Mesothelial cell of epicardium (in vitro differentiated cells): ENCODE measurements around the gene SH2D3A. TPM values are rescaled to one million over a fixed set of nuclear protein-coding genes. Genes with fewer than 3 reads are reported as not detected.
A peak's percentile ranks its signal among the peaks of the same experiment; 100 is the strongest.

ENCODE experiments used
- DNase-seq, 2 experiments: peaks; one replicate each; pipeline ENCODE4 v3.0.0; 2021; ENCODE audit warnings: low spot score in 2 of 2; ENCODE audit not compliant: unreplicated experiment in 2 of 2
- H3K27ac Mint-ChIP-seq: 2 replicates; pipeline ENCODE4 v1.8.0; 2021; ENCODE audit warnings: mixed read lengths
- H3K27me3 Mint-ChIP-seq: 2 replicates; pipeline ENCODE4 v1.8.0; 2021; ENCODE audit warnings: low read depth, mixed read lengths
- H3K36me3 Mint-ChIP-seq: 2 replicates; pipeline ENCODE4 v1.8.0; 2021; ENCODE audit warnings: mixed read lengths
- H3K4me1 Mint-ChIP-seq: 2 replicates; pipeline ENCODE4 v1.8.0; 2021; ENCODE audit warnings: mixed read lengths
- H3K4me3 Mint-ChIP-seq: 2 replicates; pipeline ENCODE4 v1.8.0; 2021; ENCODE audit warnings: mild to moderate bottlenecking, moderate library complexity, mixed read lengths
- H3K9me3 Mint-ChIP-seq: 2 replicates; pipeline ENCODE4 v1.8.0; 2021; ENCODE audit warnings: mixed read lengths
- CTCF ChIP-seq: fragments of 200-600 bp; sonication (generic); IDR thresholded peaks from one replicate; pipeline ENCODE4 v1.5.0; 2021; ENCODE audit warnings: antibody characterized with exemption; ENCODE audit not compliant: unreplicated experiment
- total RNA-seq: library from RNA; stranded (reverse); gene quantifications from 3 replicates; pipeline ENCODE4 v1.2.1, GENCODE V29; 2021

Gene SH2D3A
- total RNA-seq, 1 donor from 2014 or later, result 13.3 TPM

GRCh38 chr19:6725513-6726231 lies 41.6 kb downstream of the SH2D3A start:
- peaks cover 22% of the 10 kb centered on the region for H3K4me1 Mint-ChIP-seq
- no peak for TF ChIP-seq CTCF
- no peaks in the 10 kb centered on the region for H3K9me3 Mint-ChIP-seq
- no peaks in the 10 kb centered on the region for H3K27me3 Mint-ChIP-seq
- H3K27ac Mint-ChIP-seq, result peak overlapping the region; percentile 48
- peaks cover 4% of the 10 kb centered on the region for H3K36me3 Mint-ChIP-seq
- H3K4me3 Mint-ChIP-seq, result no peak overlapping the region
- DNase-seq, result no peak

GRCh38 chr19:6724631-6725492 lies 42.4 kb downstream of the SH2D3A start:
- peaks cover 4% of the 10 kb centered on the region for H3K36me3 Mint-ChIP-seq
- H3K27ac Mint-ChIP-seq, result peak overlapping the region; percentile 21
- H3K27me3 Mint-ChIP-seq, result peaks cover 1% of the 10 kb centered on the region
- DNase-seq, result no peak
- no peak for TF ChIP-seq CTCF
- H3K4me1 Mint-ChIP-seq, result peaks cover 23% of the 10 kb centered on the region
- H3K4me3 Mint-ChIP-seq, result no peak overlapping the region
- no peaks in the 10 kb centered on the region for H3K9me3 Mint-ChIP-seq

GRCh38 chr19:6723738-6724137 lies 43.5 kb downstream of the SH2D3A start:
- DNase-seq, result no peak
- peak overlapping the region; percentile 93 for H3K27ac Mint-ChIP-seq

GRCh38 chr19:6723108-6723618 lies 44.1 kb downstream of the SH2D3A start:
- H3K4me3 Mint-ChIP-seq, result peak overlapping the region; percentile 31
- H3K27me3 Mint-ChIP-seq, result peaks cover 5% of the 10 kb centered on the region
- peaks cover 23% of the 10 kb centered on the region for H3K4me1 Mint-ChIP-seq
- H3K9me3 Mint-ChIP-seq, result no peaks in the 10 kb centered on the region
- DNase-seq, result no peak
- no peak for TF ChIP-seq CTCF
- no peaks in the 10 kb centered on the region for H3K36me3 Mint-ChIP-seq
- H3K27ac Mint-ChIP-seq, result peak overlapping the region; percentile 93

More at GRCh38 chr19:6723738-6724137, 43.5 kb downstream of the SH2D3A start:
- no peaks in the 10 kb centered on the region for H3K9me3 Mint-ChIP-seq
- no peak overlapping the region for H3K4me3 Mint-ChIP-seq
- no peaks in the 10 kb centered on the region for H3K36me3 Mint-ChIP-seq
- peaks cover 23% of the 10 kb centered on the region for H3K4me1 Mint-ChIP-seq
- no peak for TF ChIP-seq CTCF
- H3K27me3 Mint-ChIP-seq, result peaks cover 5% of the 10 kb centered on the region

- H3K9me3 Mint-ChIP-seq, result no peaks in the 10 kb centered on the region
These were observed 45.5 kb downstream of the SH2D3A start for GRCh38 chr19:6721773-6722172.

More at GRCh38 chr19:6721773-6722172, 45.5 kb downstream of the SH2D3A start:
- Mint-ChIP-seq H3K36me3 (no peaks in the 10 kb centered on the region), H3K4me1 (peaks cover 23% of the 10 kb centered on the region), H3K27ac (peak overlapping the region; percentile 17), H3K27me3 (peaks cover 5% of the 10 kb centered on the region), H3K4me3 (no peak overlapping the region)
- no peak for DNase-seq
- no peak for TF ChIP-seq CTCF
